ENCODE data around the gene ASB8.
A peak's percentile ranks its signal among the peaks of the same experiment; 100 is the strongest.

The ASB8 gene

GRCh38 chr12:48176417-48176751, 19.1 kb upstream of the ASB8 start:
- H3K27me3 ChIP-seq = peaks cover 0 to 29% of the 10 kb centered on the region in 2 donors
- no peaks in the 10 kb centered on the region for H3K9me3 ChIP-seq
- intact Hi-C loops (cut with DNase I; ENCODE audit: low total_unique reads) = no loop called here
- H3K4me3 ChIP-seq = no peak overlapping the region
- DNase-seq = no peak
- no peak overlapping the region for H3K27ac ChIP-seq
- H3K36me3 ChIP-seq = no peaks in the 10 kb centered on the region
- no peaks in the 10 kb centered on the region for H3K4me1 ChIP-seq
- TF ChIP-seq CTCF (IDR thresholded peaks at IDR 0.05) = no peak

- intact Hi-C loops (cut with DNase I; ENCODE audit: low total_unique reads) = no loop called here
- DNase-seq = no peak
- H3K27ac ChIP-seq = no peak overlapping the region
Measured at GRCh38 chr12:48175613-48176416, 18.5 kb upstream of the ASB8 start.

GRCh38 chr12:48169011-48169410, 11.7 kb upstream of the ASB8 start:
- intact Hi-C loops (cut with DNase I; ENCODE audit: low total_unique reads) = loop anchor here (5.0 kb wide), 1 partner anchor 87 kb away; no protein-coding TSS in a partner anchor
- DNase-seq = no peak
- peaks cover 0 to 12% of the 10 kb centered on the region in 2 donors for H3K27me3 ChIP-seq
- TF ChIP-seq CTCF (IDR thresholded peaks at IDR 0.05) = no peak
- H3K36me3 ChIP-seq = no peaks in the 10 kb centered on the region
- no peaks in the 10 kb centered on the region for H3K9me3 ChIP-seq
- no peak overlapping the region for H3K27ac ChIP-seq
- no peak overlapping the region for H3K4me3 ChIP-seq
- H3K4me1 ChIP-seq = no peaks in the 10 kb centered on the region

More at GRCh38 chr12:48175613-48176416, 18.5 kb upstream of the ASB8 start:
- TF ChIP-seq CTCF (IDR thresholded peaks at IDR 0.05) = no peak
- H3K4me1 ChIP-seq = no peaks in the 10 kb centered on the region
- H3K36me3 ChIP-seq = no peaks in the 10 kb centered on the region
- no peak overlapping the region for H3K4me3 ChIP-seq
- peaks cover 0 to 24% of the 10 kb centered on the region in 2 donors for H3K27me3 ChIP-seq
- no peaks in the 10 kb centered on the region for H3K9me3 ChIP-seq

- intact Hi-C loops (cut with DNase I; ENCODE audit: low total_unique reads) = loop anchor here (5.0 kb wide), 1 partner anchor 83 kb away; no protein-coding TSS in a partner anchor
- Histone ChIP-seq H3K27me3 (peaks cover 0 to 15% of the 10 kb centered on the region in 2 donors), H3K36me3 (no peaks in the 10 kb centered on the region), H3K4me1 (no peaks in the 10 kb centered on the region), H3K9me3 (no peaks in the 10 kb centered on the region), H3K4me3 (no peak overlapping the region), H3K27ac (no peak overlapping the region)
- TF ChIP-seq CTCF (IDR thresholded peaks at IDR 0.05) = peak; percentile 82 to 90
- no peak for DNase-seq
Measured at GRCh38 chr12:48165089-48165981, 8.0 kb upstream of the ASB8 start.

- intact Hi-C loops (cut with DNase I; ENCODE audit: low total_unique reads) = no loop called here
- Histone ChIP-seq H3K36me3 (no peaks in the 10 kb centered on the region), H3K4me3 (no peak overlapping the region), H3K27me3 (peaks cover 0 to 15% of the 10 kb centered on the region in 2 donors), H3K9me3 (no peaks in the 10 kb centered on the region), H3K27ac (no peak overlapping the region), H3K4me1 (no peaks in the 10 kb centered on the region)
- DNase-seq = no peak
- no peak for TF ChIP-seq CTCF (IDR thresholded peaks at IDR 0.05)
Measured at GRCh38 chr12:48164451-48164850, 7.1 kb upstream of the ASB8 start.

Measured in tibial artery (tissue), 4 donors.